K562 (cell line): ENCODE data around the gene ACOT9. TPM values are rescaled to one million over a fixed set of nuclear protein-coding genes. Genes with fewer than 3 reads are reported as not detected.

ENCODE experiments used
- BRD4 ChIP-seq: fragments of 200-600 bp; sonication (generic); IDR thresholded peaks from 2 replicates; pipeline ENCODE4 v1.6.1; 2017; ENCODE audit warnings: inconsistent platforms
- CUX1 ChIP-seq: fragments of 200-800 bp; sonication (Bioruptor generic); IDR thresholded peaks from 2 replicates; pipeline ENCODE4 v1.6.1; 2016; ENCODE audit warnings: missing genetic modification characterization, missing compliant biosample characterization
- E2F6 ChIP-seq, 2 experiments: IDR thresholded peaks; 2 replicates each; pipeline ENCODE4 v1.6.1; 2011; ENCODE audit warnings: borderline replicate concordance in 1 of 2, control low read depth in 1 of 2, low read depth in 1 of 2, low read length in 1 of 2, mild to moderate bottlenecking in 1 of 2, mixed read lengths in 1 of 2, moderate library complexity in 1 of 2; ENCODE audit not compliant: insufficient read depth in 1 of 2, insufficient read length in 1 of 2, poor library complexity in 1 of 2, severe bottlenecking in 1 of 2; ENCODE audit errors: extremely low read depth in 1 of 2
- ELF4 ChIP-seq: fragments of 450-650 bp; formaldehyde crosslinking; IDR thresholded peaks from 2 replicates; pipeline ENCODE4 v1.4.0; 2022; ENCODE audit warnings: missing genetic modification characterization
- HINFP ChIP-seq: fragments of 450-650 bp; conservative IDR thresholded peaks from 2 replicates; pipeline ENCODE4 v1.6.1; 2016; ENCODE audit warnings: missing genetic modification characterization, low read depth, mild to moderate bottlenecking, control low read depth, missing compliant biosample characterization
- LARP7 ChIP-seq: fragments of 450-650 bp; IDR thresholded peaks from 2 replicates; pipeline ENCODE4 v1.6.1; 2016
- MCM5 ChIP-seq: fragments of 450-650 bp; IDR thresholded peaks from 2 replicates; pipeline ENCODE4 v1.6.1; 2016; ENCODE audit warnings: low read depth
- MEIS2 ChIP-seq: fragments of 450-650 bp; IDR thresholded peaks from 2 replicates; pipeline ENCODE4 v1.6.1; 2014; ENCODE audit warnings: mild to moderate bottlenecking; ENCODE audit not compliant: partially characterized antibody
- PRMT5 ChIP-seq: sonication (generic); formaldehyde crosslinking; IDR thresholded peaks from 2 replicates; pipeline ENCODE4 v1.5.0; 2020; ENCODE audit warnings: missing genetic modification reagents
- TEAD4 ChIP-seq, 2 experiments: sonication (generic) in 1 of 2; formaldehyde crosslinking in 1 of 2; IDR thresholded peaks; 2 replicates each; pipeline versions ENCODE4 v1.6.1 to v1.8.0; 2012 to 2022; ENCODE audit warnings: borderline replicate concordance in 1 of 2, inconsistent platforms in 1 of 2, low read length in 1 of 2, mild to moderate bottlenecking in 1 of 2, missing genetic modification reagents in 1 of 2
- ZNF583 ChIP-seq: fragments of 250-450 bp; sonication (Bioruptor Pico); IDR thresholded peaks from 2 replicates; pipeline ENCODE4 v1.4.0; 2020
- ZNF696 ChIP-seq: fragments of 250-450 bp; sonication (Bioruptor Pico); conservative IDR thresholded peaks from 2 replicates; pipeline ENCODE4 v1.4.0; 2020; ENCODE audit warnings: mild to moderate bottlenecking, moderate library complexity
- polyA plus RNA-seq, 8 experiments: library from polyadenylated mRNA; depleted of rRNA in 4 of 8; stranded (reverse) in 5 of 8; unstranded in 3 of 8; fragments of >200 nt; fragmentation: Nextera tagmentation in 2 of 8; fragmentation: Illumina TruSeq in 1 of 8; extraction: Ambion mirVana in 2 of 8; extraction: Trizol in 1 of 8; gene quantifications; 2 replicates each; pipeline versions ENCODE4 v1.2.1 to v1.2.3, GENCODE V29; 2011 to 2014; ENCODE audit warnings: inconsistent platforms in 1 of 8, missing spikeins in 1 of 8
- total RNA-seq, 7 experiments: library from RNA; depleted of rRNA in 6 of 7; stranded (reverse); fragments of >200 nt in 6 of 7; fragmentation: Illumina TruSeq in 2 of 7; extraction: Trizol in 2 of 7; gene quantifications; 2 replicates each; pipeline versions ENCODE4 v1.2.1 to v1.2.3, GENCODE V29; 2011 to 2021; ENCODE audit warnings: low replicate concordance in 1 of 7
- TF ChIP-seq, protein P1 (sequence below), 3 experiments: IDR thresholded peaks in 2 of 3; conservative IDR thresholded peaks in 1 of 3; 2 replicates each; pipeline ENCODE4 v1.5.1; 2011 to 2012; ENCODE audit warnings: low read length in 3 of 3, mild to moderate bottlenecking in 3 of 3, control low read depth in 2 of 3, improper control_type of control experiment in 1 of 3, inconsistent platforms in 1 of 3, low read depth in 1 of 3, mixed read lengths in 1 of 3, moderate library complexity in 1 of 3; ENCODE audit not compliant: insufficient read depth in 2 of 3
- TF ChIP-seq, protein P2 (sequence below): fragments of 450-650 bp; formaldehyde crosslinking; IDR thresholded peaks from 2 replicates; pipeline ENCODE4 v1.4.0; 2020; ENCODE audit warnings: mild to moderate bottlenecking, moderate library complexity

Gene ACOT9
- total and polyA plus RNA-seq, 9 of the 15 experiments (the other 6 are each of a cell fraction or from before 2014, with no cell fraction given): 31.2 to 80.9 (median 45.3) TPM

DNA sequence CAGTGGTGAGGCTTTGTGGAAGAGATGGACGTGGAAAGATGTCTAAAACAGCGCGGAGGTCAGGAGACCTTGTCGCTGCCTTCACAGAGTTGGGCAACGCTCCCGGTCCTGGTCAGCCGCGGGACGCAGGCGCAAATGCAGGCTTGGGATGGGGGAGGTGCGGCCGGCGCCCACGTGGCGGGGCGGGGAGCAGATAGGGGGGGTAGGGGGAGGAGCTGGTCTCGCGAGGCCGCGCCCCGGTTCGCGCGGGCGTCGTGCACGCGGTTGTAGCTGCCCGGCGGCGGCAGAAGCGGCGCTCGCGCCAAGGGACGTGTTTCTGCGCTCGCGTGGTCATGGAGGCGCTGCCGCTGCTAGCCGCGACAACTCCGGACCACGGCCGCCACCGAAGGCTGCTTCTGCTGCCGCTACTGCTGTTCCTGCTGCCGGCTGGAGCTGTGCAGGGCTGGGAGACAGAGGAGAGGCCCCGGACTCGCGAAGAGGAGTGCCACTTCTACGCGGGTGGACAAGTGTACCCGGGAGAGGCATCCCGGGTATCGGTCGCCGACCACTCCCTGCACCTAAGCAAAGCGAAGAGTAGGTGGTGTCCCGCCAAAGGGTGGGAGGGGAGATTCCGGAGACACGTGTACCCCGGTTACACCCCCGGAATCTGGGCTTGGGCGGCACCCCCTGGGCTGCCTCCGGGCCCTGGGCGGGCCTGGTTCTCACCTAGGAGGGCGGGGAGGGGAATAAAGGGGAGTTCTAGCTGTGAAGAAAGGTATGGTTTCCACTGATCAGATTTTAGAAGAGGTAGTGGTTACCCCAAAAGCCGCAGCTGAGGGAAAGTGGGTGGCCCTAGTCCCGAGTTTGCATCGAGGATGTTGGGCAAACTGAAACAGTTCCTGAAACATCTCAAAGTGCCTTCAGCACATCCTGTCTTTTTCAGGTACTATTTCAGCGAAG, 75.6 kb downstream of the ACOT9 start, which contains the start of gene PRDX4 (continued):
- TF ChIP-seq CUX1 (no peak), E2F6 (IDR thresholded peaks at IDR 0.05; ENCODE audit: borderline replicate concordance in 1 of 2, extremely low read depth in 1 of 2, insufficient read depth in 1 of 2, insufficient read length in 1 of 2, low read depth in 1 of 2, low read length in 1 of 2, poor library complexity in 1 of 2, severe bottlenecking in 1 of 2) (peak; percentile 92 to 97), ZNF583 (no peak), HINFP (no peak), TEAD4 (IDR thresholded peaks at IDR 0.05; ENCODE audit: low read length) (no peak), TEAD4 (CRISPR knock-in tag; IDR thresholded peaks at IDR 0.05; ENCODE audit: borderline replicate concordance) (no peak), PRMT5 (CRISPR knock-in tag) (no peak), MEIS2 (peak; percentile 15), ELF4 (CRISPR knock-in tag) (no peak), ZNF696 (CRISPR knock-in tag) (no peak), LARP7 (no peak), BRD4 (0 out of 2 replicates have a peak, but pooled peaks have one; percentile 71), MCM5 (no peak)
- TF ChIP-seq, protein P1, sequence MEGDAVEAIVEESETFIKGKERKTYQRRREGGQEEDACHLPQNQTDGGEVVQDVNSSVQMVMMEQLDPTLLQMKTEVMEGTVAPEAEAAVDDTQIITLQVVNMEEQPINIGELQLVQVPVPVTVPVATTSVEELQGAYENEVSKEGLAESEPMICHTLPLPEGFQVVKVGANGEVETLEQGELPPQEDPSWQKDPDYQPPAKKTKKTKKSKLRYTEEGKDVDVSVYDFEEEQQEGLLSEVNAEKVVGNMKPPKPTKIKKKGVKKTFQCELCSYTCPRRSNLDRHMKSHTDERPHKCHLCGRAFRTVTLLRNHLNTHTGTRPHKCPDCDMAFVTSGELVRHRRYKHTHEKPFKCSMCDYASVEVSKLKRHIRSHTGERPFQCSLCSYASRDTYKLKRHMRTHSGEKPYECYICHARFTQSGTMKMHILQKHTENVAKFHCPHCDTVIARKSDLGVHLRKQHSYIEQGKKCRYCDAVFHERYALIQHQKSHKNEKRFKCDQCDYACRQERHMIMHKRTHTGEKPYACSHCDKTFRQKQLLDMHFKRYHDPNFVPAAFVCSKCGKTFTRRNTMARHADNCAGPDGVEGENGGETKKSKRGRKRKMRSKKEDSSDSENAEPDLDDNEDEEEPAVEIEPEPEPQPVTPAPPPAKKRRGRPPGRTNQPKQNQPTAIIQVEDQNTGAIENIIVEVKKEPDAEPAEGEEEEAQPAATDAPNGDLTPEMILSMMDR (IDR thresholded peaks at IDR 0.05 in 2 of 3, conservative IDR thresholded peaks at IDR 0.05 in 1 of 3; ENCODE audit: insufficient read depth in 2 of 3, low read depth in 1 of 3, low read length in 3 of 3): 0 out of 6 replicates have a peak, but pooled peaks of 1 of the 3 experiments have one; percentile 19
- TF ChIP-seq, protein P2, sequence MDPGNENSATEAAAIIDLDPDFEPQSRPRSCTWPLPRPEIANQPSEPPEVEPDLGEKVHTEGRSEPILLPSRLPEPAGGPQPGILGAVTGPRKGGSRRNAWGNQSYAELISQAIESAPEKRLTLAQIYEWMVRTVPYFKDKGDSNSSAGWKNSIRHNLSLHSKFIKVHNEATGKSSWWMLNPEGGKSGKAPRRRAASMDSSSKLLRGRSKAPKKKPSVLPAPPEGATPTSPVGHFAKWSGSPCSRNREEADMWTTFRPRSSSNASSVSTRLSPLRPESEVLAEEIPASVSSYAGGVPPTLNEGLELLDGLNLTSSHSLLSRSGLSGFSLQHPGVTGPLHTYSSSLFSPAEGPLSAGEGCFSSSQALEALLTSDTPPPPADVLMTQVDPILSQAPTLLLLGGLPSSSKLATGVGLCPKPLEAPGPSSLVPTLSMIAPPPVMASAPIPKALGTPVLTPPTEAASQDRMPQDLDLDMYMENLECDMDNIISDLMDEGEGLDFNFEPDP (CRISPR knock-in tag): no peak
